ENCODE measurements around the gene NHERF1. TPM values are rescaled to one million over a fixed set of nuclear protein-coding genes. Genes with fewer than 3 reads are reported as not detected.
A peak's percentile ranks its signal among the peaks of the same experiment; 100 is the strongest.

NHERF1 gene
- 10 to 100 TPM; 20.2 to 30.9 TPM for total RNA-seq

- DNase-seq (ENCODE audit: low spot score): peak; percentile 93
- no peaks in the 10 kb centered on the region for H3K9me3 ChIP-seq
- no peaks in the 10 kb centered on the region for H3K27me3 ChIP-seq
- H3K36me3 ChIP-seq: no peaks in the 10 kb centered on the region
- peak in 1 of 2 donors; percentile 3 for TF ChIP-seq CTCF (IDR thresholded peaks at IDR 0.05)
- H3K4me1 ChIP-seq: peaks cover 0 to 55% of the 10 kb centered on the region in 2 donors
- H3K4me3 ChIP-seq: peak within 1 kb of the TSS; percentile 64 to 79
- H3K27ac ChIP-seq: peak within 1 kb of the TSS; percentile 78 to 82
Observed at GRCh38 chr17:74748529-74749278, at the start of gene NHERF1. NHERF1 (plus strand) TSS chr17:74748628; CDS start chr17:74748847, 219 bp downstream.

DNA sequence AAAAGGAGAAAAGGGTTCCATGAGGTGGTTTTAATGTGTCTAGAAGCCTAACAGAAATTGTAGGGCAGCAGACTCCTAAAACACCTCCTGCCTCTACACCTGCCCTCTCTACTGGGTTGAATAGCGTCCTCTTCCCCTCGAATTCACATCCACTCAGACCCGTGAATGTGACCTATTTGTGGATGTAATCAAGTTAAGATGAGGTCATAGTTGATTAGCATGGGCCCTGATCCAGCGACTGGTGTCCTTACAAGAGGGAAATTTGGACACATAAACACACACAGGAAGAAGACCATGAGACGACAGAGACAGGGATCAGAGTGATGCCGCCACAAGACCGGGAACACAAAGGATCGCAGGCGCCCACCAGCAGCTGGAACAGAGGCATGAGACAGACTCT, 49.2 kb upstream of the NHERF1 start:
- Histone ChIP-seq H3K27me3 (no peaks in the 10 kb centered on the region), H3K36me3 (no peaks in the 10 kb centered on the region), H3K27ac (no peak overlapping the region), H3K4me1 (no peaks in the 10 kb centered on the region), H3K9me3 (no peaks in the 10 kb centered on the region), H3K4me3 (no peak overlapping the region)
- DNase-seq (ENCODE audit: low spot score): no peak
- TF ChIP-seq CTCF (IDR thresholded peaks at IDR 0.05): no peak

DNA sequence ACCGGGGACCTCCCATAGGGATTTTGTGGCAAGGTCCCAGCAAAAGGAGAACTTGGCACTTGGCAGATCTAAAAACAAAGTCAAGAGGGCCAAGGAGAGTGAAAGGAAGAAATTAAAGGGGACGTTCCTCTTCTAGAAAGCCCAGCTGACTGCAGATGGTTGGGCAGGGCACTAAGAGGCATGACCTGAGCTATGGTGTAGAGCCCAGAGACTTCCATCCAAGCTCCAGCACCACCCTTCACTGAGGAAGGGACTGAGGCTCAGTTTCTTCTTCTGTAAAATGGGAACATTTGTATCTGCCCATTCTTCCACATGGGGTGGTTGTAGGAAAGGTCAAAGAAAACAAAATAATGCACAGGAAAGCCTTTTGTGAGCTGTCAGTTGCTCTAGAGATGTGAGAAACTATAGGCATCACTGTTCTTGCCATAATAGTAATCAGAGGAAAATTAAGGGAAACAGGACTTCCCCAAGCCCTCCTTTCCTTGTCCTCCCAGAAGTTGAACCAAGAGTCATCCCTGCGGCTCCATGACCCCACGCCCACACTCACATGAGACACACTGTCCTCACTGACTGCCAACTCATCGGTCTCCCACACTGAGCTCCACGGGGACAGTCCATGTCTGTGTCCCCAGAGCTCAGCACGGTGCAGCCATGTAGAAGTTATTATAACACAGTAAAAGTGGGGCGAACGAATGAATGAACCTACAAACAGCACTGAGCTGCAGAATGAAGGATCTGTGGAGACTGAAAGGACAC, 46.1 kb upstream of the NHERF1 start:
- Histone ChIP-seq H3K4me3 (no peak overlapping the region), H3K36me3 (no peaks in the 10 kb centered on the region), H3K9me3 (no peaks in the 10 kb centered on the region), H3K27me3 (no peaks in the 10 kb centered on the region), H3K4me1 (no peaks in the 10 kb centered on the region), H3K27ac (no peak overlapping the region)
- DNase-seq (ENCODE audit: low spot score): no peak
- TF ChIP-seq CTCF (IDR thresholded peaks at IDR 0.05): no peak

GRCh38 chr17:74703311-74703710, 45.1 kb upstream of the NHERF1 start:
- no peak for DNase-seq (ENCODE audit: low spot score)
- no peaks in the 10 kb centered on the region for H3K4me1 ChIP-seq
- TF ChIP-seq CTCF (IDR thresholded peaks at IDR 0.05): no peak

GRCh38 chr17:74704544-74704943, 43.9 kb upstream of the NHERF1 start:
- no peak for TF ChIP-seq CTCF (IDR thresholded peaks at IDR 0.05)
- Histone ChIP-seq H3K27ac (no peak overlapping the region), H3K4me1 (no peaks in the 10 kb centered on the region), H3K4me3 (no peak overlapping the region), H3K9me3 (no peaks in the 10 kb centered on the region), H3K27me3 (no peaks in the 10 kb centered on the region), H3K36me3 (no peaks in the 10 kb centered on the region)
- DNase-seq (ENCODE audit: low spot score): no peak

More at GRCh38 chr17:74703311-74703710, 45.1 kb upstream of the NHERF1 start:
- Histone ChIP-seq H3K27me3 (no peaks in the 10 kb centered on the region), H3K27ac (no peak overlapping the region), H3K9me3 (no peaks in the 10 kb centered on the region), H3K4me3 (no peak overlapping the region), H3K36me3 (no peaks in the 10 kb centered on the region)

Measured in right atrium auricular region (tissue), 2 donors.